ENCODE results near the gene STK17A.

DNA sequence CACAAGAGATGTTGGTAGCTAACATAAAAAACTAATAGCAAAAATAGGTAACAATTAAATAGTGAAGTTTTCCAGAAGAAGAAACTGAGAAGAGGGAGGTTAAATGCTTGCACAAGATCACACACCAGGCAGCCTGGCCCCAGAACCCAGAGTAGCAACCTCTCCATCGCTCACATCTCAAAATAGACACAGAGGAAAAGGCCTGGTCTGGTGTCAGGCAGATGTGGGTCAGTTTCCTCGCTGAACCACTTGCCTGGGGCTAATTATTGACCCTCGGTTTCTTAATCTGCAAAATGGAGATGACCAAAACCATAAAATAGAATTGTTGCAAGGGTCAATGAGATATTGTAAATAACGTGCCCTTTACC lies 44.5 kb upstream of the STK17A start:
- TF ChIP-seq POLR2AphosphoS5 (IDR thresholded peaks at IDR 0.05; ENCODE audit: low read depth, low read length) (no peak), TAF1 (IDR thresholded peaks at IDR 0.05; ENCODE audit: borderline replicate concordance, insufficient read depth, low read length) (no peak)
- TF ChIP-seq, protein P1, sequence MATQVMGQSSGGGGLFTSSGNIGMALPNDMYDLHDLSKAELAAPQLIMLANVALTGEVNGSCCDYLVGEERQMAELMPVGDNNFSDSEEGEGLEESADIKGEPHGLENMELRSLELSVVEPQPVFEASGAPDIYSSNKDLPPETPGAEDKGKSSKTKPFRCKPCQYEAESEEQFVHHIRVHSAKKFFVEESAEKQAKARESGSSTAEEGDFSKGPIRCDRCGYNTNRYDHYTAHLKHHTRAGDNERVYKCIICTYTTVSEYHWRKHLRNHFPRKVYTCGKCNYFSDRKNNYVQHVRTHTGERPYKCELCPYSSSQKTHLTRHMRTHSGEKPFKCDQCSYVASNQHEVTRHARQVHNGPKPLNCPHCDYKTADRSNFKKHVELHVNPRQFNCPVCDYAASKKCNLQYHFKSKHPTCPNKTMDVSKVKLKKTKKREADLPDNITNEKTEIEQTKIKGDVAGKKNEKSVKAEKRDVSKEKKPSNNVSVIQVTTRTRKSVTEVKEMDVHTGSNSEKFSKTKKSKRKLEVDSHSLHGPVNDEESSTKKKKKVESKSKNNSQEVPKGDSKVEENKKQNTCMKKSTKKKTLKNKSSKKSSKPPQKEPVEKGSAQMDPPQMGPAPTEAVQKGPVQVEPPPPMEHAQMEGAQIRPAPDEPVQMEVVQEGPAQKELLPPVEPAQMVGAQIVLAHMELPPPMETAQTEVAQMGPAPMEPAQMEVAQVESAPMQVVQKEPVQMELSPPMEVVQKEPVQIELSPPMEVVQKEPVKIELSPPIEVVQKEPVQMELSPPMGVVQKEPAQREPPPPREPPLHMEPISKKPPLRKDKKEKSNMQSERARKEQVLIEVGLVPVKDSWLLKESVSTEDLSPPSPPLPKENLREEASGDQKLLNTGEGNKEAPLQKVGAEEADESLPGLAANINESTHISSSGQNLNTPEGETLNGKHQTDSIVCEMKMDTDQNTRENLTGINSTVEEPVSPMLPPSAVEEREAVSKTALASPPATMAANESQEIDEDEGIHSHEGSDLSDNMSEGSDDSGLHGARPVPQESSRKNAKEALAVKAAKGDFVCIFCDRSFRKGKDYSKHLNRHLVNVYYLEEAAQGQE (IDR thresholded peaks at IDR 0.05; ENCODE audit: insufficient read depth in 1 of 2, low read depth in 2 of 2, low read length in 2 of 2), result no peak
